HL-60 (cell line): ENCODE measurements around the gene EPS8L3.

Experiments
- CTCF ChIP-seq: IDR thresholded peaks from one replicate; pipeline ENCODE4 v1.5.1; 2011; ENCODE audit warnings: low read length, control low read depth, inconsistent platforms; ENCODE audit not compliant: insufficient read depth
- POLR2AphosphoS5 ChIP-seq: IDR thresholded peaks from 2 replicates; pipeline ENCODE4 v1.6.1; 2012; ENCODE audit warnings: low read depth
- SPI1 ChIP-seq: IDR thresholded peaks from 2 replicates; pipeline ENCODE4 v1.6.1; 2012; ENCODE audit warnings: low read depth, mild to moderate bottlenecking, borderline replicate concordance

- TF ChIP-seq CTCF (no peak), POLR2AphosphoS5 (no peak), SPI1 (no peak)
Measured at GRCh38 chr1:109783436-109783835, 19.7 kb upstream of the EPS8L3 start.
